GM19463 (cell line): ENCODE data around the gene MRPL28.

Experiments used
- ATAC-seq: cut with Tn5 transposase; IDR thresholded peaks from one replicate; pipeline ENCODE4 v1.9.1; 2021; ENCODE audit warnings: mild to moderate bottlenecking, moderate library complexity; ENCODE audit not compliant: unreplicated experiment

Gene MRPL28

GRCh38 chr16:317583-317982 is 52.8 kb downstream of the MRPL28 start:
- no peak for ATAC-seq
